Left lung (tissue), 10 donors: ENCODE data around the gene TET2. TPM values are rescaled to one million over a fixed set of nuclear protein-coding genes. Genes with fewer than 3 reads are reported as not detected.

Experiments used
- ATAC-seq: fragments of 200-7000 bp; cut with Tn5 transposase; one replicate; pipeline ENCODE4 v1.9.1; 2020; ENCODE audit warnings: moderate library complexity
- DNase-seq, 4 donors: peaks; one replicate each; pipeline ENCODE4 v3.0.0-alpha.2; 2013 to 2020
- H3K27ac ChIP-seq, 2 donors: fragments of 200-600 bp; sonication (generic) in 1 of 2; one replicate each; pipeline versions ENCODE4 v1.5.0 to v1.8.0; 2020 to 2021
- H3K27me3 ChIP-seq, 2 donors: fragments of 200-600 bp; sonication (generic) in 1 of 2; one replicate each; pipeline versions ENCODE4 v1.5.0 to v1.8.0; 2020 to 2021
- H3K36me3 ChIP-seq, 2 donors: fragments of 200-600 bp; sonication (generic) in 1 of 2; one replicate each; pipeline versions ENCODE4 v1.5.0 to v1.8.0; 2020 to 2021
- H3K4me1 ChIP-seq, 2 donors: fragments of 200-600 bp; one replicate each; pipeline ENCODE4 v1.8.0; 2021
- H3K4me3 ChIP-seq, 2 donors: fragments of 200-600 bp; sonication (generic) in 1 of 2; one replicate each; pipeline versions ENCODE4 v1.5.0 to v1.8.0; 2020 to 2021; ENCODE audit warnings: mild to moderate bottlenecking in 1 of 2
- H3K9me3 ChIP-seq, 2 donors: fragments of 200-600 bp; sonication (generic) in 1 of 2; one replicate each; pipeline versions ENCODE4 v1.5.0 to v1.8.0; 2020 to 2021
- intact Hi-C, 2 donors: fragments of 100-400 bp; cut with DNase I; formaldehyde crosslinking; loops; one replicate each; pipeline versions ENCODE4 v1.11.2 to v1.14.2; 2022
- polyA plus RNA-seq, 6 donors: library from polyadenylated mRNA; unstranded; fragments of 120-200 nt; gene quantifications; one replicate each; pipeline ENCODE4 v1.2.1, GENCODE V29; 2013; ENCODE audit not compliant: insufficient read length in 6 of 6
- total RNA-seq, 2 donors: library from RNA; stranded (reverse); fragmentation: NEBNext Ultra II Directional; extraction: Animal tissue kit (Norgen Biotek cat#: 25700); gene quantifications; one replicate each; pipeline ENCODE4 v1.2.1, GENCODE V29; 2021
- TF ChIP-seq, protein P1 (sequence below), 2 donors: fragments of 200-600 bp; sonication (generic) in 1 of 2; IDR thresholded peaks; one replicate each; pipeline versions ENCODE4 v1.5.0 to v1.8.0; 2021; ENCODE audit warnings: antibody characterized with exemption in 2 of 2
- donor health status: DM: no; HTN: yes; CAD: no.
- donor health status: DM: no; HTN: no; CAD: no.

TET2 gene
- total and polyA plus RNA-seq, 8 donors = 19.1 to 48.4 (median 41.5) TPM

DNA sequence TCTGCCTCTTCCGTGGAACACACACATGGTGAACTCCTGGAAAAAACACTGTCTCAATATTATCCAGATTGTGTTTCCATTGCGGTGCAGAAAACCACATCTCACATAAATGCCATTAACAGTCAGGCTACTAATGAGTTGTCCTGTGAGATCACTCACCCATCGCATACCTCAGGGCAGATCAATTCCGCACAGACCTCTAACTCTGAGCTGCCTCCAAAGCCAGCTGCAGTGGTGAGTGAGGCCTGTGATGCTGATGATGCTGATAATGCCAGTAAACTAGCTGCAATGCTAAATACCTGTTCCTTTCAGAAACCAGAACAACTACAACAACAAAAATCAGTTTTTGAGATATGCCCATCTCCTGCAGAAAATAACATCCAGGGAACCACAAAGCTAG is 87.9 kb downstream of the TET2 start:
- Histone ChIP-seq H3K27me3 (no peaks in the 10 kb centered on the region), H3K36me3 (peaks cover 0 to 49% of the 10 kb centered on the region in 2 donors), H3K27ac (no peak overlapping the region), H3K4me3 (no peak overlapping the region), H3K9me3 (no peaks in the 10 kb centered on the region), H3K4me1 (no peaks in the 10 kb centered on the region)
- intact Hi-C loops = no loop called here
- DNase-seq = no peak
- TF ChIP-seq, protein P1, sequence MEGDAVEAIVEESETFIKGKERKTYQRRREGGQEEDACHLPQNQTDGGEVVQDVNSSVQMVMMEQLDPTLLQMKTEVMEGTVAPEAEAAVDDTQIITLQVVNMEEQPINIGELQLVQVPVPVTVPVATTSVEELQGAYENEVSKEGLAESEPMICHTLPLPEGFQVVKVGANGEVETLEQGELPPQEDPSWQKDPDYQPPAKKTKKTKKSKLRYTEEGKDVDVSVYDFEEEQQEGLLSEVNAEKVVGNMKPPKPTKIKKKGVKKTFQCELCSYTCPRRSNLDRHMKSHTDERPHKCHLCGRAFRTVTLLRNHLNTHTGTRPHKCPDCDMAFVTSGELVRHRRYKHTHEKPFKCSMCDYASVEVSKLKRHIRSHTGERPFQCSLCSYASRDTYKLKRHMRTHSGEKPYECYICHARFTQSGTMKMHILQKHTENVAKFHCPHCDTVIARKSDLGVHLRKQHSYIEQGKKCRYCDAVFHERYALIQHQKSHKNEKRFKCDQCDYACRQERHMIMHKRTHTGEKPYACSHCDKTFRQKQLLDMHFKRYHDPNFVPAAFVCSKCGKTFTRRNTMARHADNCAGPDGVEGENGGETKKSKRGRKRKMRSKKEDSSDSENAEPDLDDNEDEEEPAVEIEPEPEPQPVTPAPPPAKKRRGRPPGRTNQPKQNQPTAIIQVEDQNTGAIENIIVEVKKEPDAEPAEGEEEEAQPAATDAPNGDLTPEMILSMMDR (IDR thresholded peaks at IDR 0.05) = no peak
- ATAC-seq = no peak

DNA sequence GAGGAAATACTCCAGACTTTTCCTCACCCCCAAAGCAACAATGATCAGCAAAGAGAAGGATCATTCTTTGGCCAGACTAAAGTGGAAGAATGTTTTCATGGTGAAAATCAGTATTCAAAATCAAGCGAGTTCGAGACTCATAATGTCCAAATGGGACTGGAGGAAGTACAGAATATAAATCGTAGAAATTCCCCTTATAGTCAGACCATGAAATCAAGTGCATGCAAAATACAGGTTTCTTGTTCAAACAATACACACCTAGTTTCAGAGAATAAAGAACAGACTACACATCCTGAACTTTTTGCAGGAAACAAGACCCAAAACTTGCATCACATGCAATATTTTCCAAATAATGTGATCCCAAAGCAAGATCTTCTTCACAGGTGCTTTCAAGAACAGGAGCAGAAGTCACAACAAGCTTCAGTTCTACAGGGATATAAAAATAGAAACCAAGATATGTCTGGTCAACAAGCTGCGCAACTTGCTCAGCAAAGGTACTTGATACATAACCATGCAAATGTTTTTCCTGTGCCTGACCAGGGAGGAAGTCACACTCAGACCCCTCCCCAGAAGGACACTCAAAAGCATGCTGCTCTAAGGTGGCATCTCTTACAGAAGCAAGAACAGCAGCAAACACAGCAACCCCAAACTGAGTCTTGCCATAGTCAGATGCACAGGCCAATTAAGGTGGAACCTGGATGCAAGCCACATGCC is 89.7 kb downstream of the TET2 start:
- intact Hi-C loops = no loop called here
- Histone ChIP-seq H3K4me3 (no peak overlapping the region), H3K36me3 (peaks cover 0 to 55% of the 10 kb centered on the region in 2 donors), H3K9me3 (no peaks in the 10 kb centered on the region), H3K27ac (peak overlapping the region in 1 of 2 donors; percentile 18), H3K4me1 (no peaks in the 10 kb centered on the region), H3K27me3 (no peaks in the 10 kb centered on the region)
- no peak for DNase-seq
- peak; percentile 26 for ATAC-seq
- TF ChIP-seq, protein P1 (IDR thresholded peaks at IDR 0.05) = no peak

DNA sequence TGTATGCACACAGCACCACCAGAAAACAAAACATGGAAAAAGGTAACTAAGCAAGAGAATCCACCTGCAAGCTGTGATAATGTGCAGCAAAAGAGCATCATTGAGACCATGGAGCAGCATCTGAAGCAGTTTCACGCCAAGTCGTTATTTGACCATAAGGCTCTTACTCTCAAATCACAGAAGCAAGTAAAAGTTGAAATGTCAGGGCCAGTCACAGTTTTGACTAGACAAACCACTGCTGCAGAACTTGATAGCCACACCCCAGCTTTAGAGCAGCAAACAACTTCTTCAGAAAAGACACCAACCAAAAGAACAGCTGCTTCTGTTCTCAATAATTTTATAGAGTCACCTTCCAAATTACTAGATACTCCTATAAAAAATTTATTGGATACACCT is 90.2 kb downstream of the TET2 start:
- Histone ChIP-seq H3K4me1 (no peaks in the 10 kb centered on the region), H3K27me3 (no peaks in the 10 kb centered on the region), H3K36me3 (peaks cover 0 to 58% of the 10 kb centered on the region in 2 donors), H3K27ac (no peak overlapping the region), H3K4me3 (no peak overlapping the region), H3K9me3 (no peaks in the 10 kb centered on the region)
- TF ChIP-seq, protein P1 (IDR thresholded peaks at IDR 0.05) = no peak
- intact Hi-C loops = no loop called here
- no peak for ATAC-seq
- no peak for DNase-seq

DNA sequence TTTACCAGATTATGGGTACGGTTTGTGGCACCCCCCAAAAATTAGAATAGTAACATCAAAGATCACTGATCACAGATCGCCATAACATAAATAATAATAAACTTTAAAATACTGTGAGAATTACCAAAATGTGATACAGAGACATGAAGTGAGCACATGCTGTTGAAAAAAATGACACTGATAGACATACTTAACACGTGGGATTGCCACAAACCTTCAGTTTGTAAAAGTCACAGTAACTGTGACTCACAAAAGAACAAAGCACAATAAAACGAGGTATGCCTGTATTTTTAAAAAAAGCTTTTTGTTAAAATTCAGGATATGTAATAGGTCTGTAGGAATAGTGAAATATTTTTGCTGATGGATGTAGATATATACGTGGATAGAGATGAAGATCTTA is 93.4 kb downstream of the TET2 start:
- no peaks in the 10 kb centered on the region for H3K4me1 ChIP-seq
- ATAC-seq = no peak
- intact Hi-C loops = no loop called here

DNA sequence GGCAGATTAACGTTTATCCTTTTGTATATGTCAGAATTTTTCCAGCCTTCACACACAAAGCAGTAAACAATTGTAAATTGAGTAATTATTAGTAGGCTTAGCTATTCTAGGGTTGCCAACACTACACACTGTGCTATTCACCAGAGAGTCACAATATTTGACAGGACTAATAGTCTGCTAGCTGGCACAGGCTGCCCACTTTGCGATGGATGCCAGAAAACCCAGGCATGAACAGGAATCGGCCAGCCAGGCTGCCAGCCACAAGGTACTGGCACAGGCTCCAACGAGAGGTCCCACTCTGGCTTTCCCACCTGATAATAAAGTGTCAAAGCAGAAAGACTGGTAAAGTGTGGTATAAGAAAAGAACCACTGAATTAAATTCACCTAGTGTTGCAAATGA is 94.8 kb downstream of the TET2 start:
- ATAC-seq = no peak
- Histone ChIP-seq H3K9me3 (no peaks in the 10 kb centered on the region), H3K27me3 (no peaks in the 10 kb centered on the region), H3K4me3 (no peak overlapping the region), H3K4me1 (no peaks in the 10 kb centered on the region), H3K27ac (no peak overlapping the region), H3K36me3 (peaks cover 0 to 58% of the 10 kb centered on the region in 2 donors)
- intact Hi-C loops = no loop called here
- peak in 1 of 4 donors; percentile 53 for DNase-seq
- TF ChIP-seq, protein P1 (IDR thresholded peaks at IDR 0.05) = no peak

More for the DNA sequence above, 93.4 kb downstream of the TET2 start:
- H3K36me3 ChIP-seq = peaks cover 0 to 61% of the 10 kb centered on the region in 2 donors
- no peak overlapping the region for H3K27ac ChIP-seq
- DNase-seq = no peak
- H3K27me3 ChIP-seq = no peaks in the 10 kb centered on the region
- TF ChIP-seq, protein P1 (IDR thresholded peaks at IDR 0.05) = no peak
- no peaks in the 10 kb centered on the region for H3K9me3 ChIP-seq
- no peak overlapping the region for H3K4me3 ChIP-seq
